Activated naive CD8-positive, alpha-beta T cell treated with anti-CD3 and anti-CD28 coated beads, Interleukin-2, amount 50 U/mL, for 16 hours (primary cell): Measurements from ENCODE around the gene TASP1.
"Not testable (repeated sequence)": the region's sequence is repeated elsewhere in the genome, so short reads cannot be mapped to it uniquely, and the experiment has no call there.

ENCODE experiments used
- DNase-seq: peaks from one replicate; pipeline ENCODE4 v3.0.0-alpha.2; 2020; ENCODE audit warnings: low read depth, low spot score

TASP1 gene, protein sequence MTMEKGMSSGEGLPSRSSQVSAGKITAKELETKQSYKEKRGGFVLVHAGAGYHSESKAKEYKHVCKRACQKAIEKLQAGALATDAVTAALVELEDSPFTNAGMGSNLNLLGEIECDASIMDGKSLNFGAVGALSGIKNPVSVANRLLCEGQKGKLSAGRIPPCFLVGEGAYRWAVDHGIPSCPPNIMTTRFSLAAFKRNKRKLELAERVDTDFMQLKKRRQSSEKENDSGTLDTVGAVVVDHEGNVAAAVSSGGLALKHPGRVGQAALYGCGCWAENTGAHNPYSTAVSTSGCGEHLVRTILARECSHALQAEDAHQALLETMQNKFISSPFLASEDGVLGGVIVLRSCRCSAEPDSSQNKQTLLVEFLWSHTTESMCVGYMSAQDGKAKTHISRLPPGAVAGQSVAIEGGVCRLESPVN

DNA sequence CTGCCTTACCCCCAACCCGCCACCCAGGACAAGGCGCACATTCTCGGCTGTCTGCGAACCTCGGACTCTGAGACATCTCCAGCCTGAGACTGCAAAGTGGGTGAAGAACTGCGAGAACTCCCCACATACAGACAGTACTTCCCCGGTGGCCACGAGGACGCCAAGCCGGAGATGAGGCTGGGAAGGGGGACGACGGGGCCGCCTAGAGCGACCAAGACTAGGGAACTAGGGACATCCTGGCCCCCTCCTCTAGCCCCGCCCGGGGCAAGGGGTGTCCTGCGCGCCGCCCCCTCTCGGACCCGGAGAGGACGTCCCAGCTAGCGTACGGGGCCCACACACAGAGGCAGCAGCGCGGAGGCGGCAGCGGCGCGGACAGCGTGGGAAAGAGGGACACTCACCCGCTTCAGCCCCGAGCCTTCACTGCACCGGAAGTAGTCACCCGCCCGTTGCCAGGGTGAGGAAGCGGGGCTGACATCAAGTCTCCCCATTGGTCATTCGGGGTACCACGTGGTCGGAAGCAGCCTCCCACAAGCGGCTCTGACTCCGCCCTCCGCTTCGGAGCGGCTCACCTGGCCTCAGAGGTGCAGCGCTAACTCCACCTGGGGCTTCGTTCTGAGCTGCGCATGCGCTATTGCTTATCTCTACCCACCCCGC lies at the start of gene TASP1:
TASP1 (minus strand) TSS at position 437 of the 654 bp plus-strand sequence. CDS start 8,854 bp downstream, outside the sequence.
- DNase-seq, result peak; percentile 93

DNA sequence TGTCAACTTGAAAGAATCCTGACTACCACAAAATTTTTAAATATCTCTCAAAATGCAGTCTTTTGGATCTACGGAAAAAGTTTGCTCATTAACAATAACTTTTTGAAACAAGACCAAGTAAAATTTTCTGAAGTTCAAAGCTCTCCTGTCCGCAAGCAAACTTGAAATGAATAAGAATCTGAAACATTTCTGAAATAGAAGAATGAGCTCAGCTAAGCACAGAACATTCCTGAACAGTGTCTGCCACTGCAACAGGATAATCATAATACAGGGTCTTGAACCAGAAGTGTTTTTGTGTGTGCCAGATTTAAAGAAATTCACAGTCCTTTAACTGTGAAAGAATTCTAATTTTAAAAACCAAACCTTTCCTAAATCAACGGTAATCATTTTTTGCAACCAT lies 49.1 kb upstream of the TASP1 start:
- no peak for DNase-seq

DNA sequence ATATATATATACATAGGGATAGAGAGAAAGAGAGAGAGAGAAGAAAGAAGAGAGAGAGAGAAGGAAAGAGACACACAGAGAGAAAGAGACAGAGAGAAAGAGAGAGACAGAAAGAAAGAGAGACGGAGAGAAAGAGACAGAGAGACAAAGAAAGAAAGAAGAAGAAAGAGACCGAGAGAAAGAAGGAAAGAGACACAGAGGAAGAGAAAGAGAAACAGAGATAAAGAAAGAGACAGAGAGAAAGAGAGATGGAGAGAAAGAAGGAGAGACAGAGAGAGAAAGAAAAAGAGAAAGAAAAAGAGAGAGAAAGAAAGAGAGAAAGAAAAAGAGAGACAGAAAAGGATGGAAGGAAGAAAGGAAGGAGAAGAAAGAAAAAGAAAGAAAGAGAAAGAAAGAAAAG lies 46.9 kb upstream of the TASP1 start:
- DNase-seq, result no peak

DNA sequence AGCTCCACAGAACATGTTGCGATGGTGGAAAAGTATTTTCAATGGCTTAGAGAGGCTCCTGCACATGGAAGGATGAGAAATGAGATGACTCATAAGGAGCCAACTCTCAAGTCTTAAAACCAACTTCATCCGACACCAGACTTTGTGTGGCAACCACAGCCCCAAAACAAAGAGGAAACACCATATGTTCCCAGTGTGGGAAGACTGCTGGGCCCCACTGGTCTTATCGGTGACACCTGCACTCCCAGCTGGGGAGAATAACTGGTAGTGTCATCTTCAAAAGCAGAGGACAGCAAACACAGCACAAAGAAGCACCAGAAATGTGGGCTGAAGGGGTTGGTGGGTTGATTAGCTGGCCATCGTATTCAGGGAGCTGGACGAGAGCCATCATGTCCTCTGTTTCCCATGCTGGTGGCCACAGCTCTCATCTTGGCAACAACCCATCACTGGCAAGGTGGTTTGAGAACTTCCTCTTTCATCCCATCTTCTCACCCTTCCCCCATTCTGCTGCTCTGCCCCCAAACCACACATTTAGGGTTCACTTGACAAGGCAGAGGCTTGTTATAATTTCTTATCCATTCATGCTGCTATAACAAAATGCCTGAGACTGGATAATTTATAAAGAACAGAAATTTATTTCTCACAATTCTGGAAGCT lies 46.0 kb upstream of the TASP1 start:
- DNase-seq, result no peak

DNA sequence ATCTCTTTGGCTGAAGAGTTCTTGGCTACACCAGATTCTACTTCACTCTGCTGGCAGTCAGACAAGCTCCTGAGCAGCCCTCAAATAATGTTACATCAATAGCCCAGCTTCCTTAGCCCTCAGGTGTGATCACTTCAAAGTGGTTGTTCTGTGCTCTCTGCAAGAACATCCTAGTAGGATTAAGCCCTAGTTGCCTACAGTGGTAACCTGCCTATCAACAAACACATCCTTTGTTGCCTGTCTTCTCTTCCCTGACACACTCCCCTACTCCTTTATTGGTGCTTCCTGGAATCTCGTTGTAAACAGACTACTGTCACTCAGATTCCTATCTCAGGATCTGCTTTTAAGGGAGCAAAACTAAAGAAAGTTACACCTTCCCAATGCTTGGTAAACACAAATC lies 45.1 kb upstream of the TASP1 start:
- DNase-seq, result no peak

DNA sequence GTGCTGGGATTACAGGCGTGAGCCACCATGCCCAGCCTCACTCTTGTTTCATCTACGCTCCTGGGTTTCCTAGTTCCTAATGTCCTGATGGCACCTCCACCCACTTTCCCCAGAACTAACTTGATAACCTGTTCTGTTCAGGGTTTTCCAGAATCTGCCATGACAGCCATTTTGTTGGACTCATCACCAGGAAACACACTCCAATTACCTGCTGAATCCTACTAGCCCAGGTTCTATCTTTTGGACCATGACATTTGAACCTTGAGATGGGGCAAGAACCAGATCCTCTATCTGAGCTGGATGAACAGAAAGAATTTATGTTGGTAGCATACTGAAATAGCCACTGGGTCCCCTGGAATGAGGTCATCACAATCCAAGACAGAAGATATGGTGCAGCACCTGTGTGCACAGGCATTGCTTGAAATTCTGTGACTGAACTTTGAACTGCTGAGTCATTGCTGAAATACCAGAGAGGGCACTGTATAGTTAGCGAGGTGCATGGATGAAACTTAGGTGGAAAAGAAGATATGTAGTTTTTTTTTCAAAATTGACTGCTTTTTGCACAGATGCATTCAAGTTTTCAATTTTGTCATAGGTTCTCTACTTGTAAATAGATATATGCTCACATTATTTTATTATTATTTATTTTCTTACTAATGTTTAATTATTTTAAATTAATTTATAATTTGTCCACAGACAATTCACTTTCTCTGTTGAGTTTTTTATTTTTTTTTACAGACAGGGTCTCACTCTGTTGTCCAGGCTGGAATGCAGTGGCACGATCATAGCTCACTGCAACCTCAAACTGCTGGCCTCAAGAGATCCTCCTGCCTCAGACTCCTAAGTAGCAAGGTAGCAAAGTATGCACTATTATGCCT lies 42.8 kb upstream of the TASP1 start:
- DNase-seq, result no peak

DNA sequence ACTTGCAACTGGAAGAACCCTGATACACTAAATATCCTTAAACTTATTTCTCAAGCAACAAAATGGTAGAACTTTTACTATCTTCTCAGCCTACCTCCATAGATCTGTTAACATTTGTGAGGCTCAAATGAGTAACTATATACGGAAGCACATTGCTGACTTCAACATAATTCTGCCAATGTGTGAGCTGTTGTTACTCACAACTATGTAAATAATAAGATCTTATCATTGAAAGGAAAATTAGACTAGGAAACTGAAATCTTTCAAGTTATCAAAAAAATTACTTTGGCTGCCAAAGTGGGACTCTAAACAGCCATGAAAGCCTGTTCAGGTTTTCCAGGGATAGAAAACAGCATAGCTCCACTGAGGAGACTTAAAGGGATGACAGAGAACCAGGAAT lies 40.2 kb upstream of the TASP1 start:
- DNase-seq, result no peak

DNA sequence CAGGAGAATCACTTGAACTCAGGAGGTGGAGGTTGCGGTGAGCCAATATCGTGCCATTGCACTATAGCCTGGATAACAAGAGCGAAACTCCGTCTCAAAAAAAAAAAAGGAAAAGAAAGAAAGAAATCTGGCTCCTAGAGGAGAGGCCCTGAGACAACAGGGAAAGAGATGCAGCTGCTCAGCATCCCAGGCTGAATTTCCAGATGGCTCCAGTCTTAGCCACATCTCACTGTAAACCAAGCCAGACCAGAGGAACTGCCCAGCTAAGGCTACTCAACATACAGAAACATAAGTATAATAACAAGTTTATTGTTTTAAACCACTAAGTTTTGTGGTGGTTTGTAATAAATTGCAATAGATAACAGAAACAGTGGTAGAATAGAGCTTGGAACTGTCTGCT lies 38.5 kb upstream of the TASP1 start:
- no peak for DNase-seq

DNA sequence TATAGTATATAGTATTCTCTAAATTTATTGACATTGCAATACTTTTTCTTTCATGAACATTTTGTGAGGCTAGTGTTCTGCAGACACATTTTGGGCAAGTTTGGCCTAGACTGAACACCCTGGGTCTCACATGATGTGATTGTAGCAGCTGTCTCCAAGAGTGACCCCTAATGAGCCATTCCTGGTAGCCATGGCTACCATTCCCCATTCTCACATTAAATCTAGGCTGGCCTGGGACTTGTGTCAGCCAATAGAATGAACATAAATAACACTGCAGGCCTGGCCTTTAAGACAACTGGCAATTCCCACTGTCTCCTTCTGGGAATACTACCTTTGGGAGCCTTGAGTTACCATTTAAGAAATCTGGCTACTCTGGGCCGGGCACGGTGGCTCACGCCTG lies 38.0 kb upstream of the TASP1 start:
- DNase-seq, result no peak

DNA sequence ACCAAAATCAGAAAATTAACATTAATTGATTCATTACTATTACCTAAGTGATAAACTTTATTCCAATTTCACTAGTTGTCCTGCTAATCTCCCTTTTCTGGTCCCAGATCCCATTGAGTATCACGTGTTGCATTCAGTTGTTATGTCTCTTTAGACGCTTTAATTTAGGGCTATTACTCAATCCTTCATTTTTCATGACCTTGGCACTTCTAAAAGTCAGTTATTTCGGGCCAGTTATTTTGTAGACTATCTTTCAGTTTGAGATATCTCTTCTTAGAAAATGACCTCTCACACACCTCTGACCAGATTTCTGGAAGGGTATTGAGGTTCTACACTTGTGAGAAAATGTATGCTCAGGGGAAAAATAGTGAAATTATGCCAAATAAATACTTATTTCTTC lies 34.0 kb upstream of the TASP1 start:
- no peak for DNase-seq

DNA sequence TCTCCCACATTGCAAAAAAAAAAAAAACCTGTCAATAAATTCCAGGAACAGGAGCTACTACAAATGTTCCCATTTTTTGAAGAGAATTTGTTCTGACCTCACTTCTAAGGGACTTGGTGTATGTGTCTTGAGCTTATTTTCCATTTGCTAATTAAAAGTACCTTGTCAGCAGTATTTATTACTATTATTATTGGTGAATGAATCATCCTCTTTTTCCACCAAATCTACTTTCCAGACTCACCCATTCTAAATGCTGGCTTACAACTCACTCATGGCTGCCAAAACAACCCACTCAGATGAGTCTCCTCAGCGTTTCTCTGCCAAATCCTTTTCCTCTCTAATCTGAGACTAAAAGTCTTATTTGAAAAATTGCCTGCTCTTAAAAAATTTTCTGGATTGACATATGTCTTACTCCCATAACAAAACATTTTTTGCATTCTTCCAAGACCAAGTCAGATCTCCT lies 33.2 kb upstream of the TASP1 start:
- no peak for DNase-seq

DNA sequence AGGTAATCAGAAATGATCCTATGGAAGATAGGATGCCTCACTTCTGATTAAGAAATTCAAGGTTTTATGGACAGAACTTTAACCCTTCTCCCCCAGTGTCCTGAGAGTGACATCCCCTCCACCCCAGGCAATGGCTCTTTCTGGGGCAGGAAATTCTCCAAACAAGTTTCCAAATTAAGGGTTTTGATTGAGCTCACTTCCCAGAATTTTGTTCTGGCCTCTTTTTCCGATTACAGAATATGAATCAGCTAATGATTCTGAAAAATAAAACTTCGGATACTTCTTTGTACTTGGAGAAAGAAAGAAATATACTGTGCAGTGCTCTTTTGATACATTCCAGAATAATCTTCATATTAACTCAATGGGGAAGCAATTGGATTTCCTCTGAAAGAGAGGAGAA lies 32.8 kb upstream of the TASP1 start:
- DNase-seq, result no peak

DNA sequence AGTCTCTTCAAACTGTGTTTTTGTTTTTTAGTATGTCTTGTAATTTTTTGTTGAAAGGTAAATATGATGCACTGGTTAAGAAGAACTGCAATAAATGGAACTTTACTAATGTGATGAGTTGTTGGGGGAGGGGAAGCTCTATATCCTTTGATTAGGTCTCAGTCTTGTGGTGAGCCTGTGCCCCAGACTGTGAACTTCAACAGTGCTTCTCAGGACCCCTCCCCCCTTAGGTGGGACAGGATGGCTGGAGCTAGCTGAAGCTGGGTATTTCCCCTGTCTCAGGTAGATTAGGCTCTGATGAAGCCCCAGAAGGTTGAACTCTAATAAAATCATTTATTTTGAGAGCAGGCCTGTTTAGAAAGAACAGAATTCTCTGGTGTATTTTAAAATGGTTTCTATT lies 31.4 kb upstream of the TASP1 start:
- no peak for DNase-seq

DNA sequence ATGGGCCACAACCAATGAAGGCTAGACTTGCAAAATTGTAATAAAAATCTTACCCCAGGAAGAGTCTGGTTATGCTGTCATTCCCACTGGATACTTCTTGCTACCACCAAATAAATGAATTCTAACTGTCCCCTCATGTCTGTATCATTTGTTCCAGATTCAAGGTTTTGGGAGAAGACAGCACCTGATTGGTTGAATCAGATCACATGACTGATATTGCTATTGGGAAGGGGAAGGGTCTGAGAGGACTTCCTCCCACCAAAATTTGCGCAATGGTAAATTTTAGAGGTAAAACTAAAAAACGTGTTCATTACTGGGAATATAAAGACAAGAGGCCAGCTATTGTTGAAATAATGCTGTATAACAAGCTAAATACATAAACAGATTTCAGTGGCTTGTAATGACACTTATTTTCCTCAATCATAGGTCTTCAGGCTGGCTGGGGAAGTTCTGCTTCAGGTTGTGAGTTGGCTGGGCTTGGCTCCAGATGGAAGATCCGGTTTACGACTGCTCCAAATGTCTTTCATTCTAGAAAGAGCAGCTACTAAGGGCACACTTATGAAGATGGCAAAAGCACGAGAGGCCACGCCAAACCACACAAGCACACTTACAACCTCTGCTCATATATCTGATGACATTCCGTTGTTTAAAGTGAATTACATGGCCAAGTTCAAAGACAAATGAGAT lies 27.1 kb upstream of the TASP1 start:
- no peak for DNase-seq

DNA sequence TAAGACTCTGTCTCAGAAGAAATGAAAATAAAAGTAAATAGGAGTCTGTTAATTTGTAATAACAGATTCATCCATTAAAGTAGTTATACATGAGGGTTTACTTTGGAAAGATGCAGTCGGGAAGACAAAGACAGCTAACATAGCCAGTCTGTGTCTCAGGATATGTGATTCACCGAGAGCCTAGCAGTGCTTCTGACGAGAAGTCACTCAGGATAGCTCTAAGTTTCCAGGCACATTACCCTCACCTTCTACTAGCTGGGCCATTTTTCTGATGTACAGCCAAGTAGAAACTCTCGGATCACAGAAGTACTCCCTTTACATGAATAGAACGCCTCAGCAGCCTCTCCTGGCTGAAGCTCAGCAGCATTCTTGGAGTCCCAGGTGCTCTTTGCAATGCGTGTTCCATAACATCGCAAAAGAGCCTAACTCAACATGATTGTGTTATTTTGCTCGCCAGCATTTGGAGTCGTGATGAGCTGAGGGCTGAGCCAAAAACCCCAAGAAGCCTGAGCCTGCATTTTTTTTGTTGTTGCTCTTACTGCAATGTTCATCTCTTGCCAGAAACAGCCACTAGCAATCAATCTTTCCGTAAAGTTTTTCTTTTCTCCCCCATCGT lies 22.4 kb upstream of the TASP1 start:
- DNase-seq, result no peak

DNA sequence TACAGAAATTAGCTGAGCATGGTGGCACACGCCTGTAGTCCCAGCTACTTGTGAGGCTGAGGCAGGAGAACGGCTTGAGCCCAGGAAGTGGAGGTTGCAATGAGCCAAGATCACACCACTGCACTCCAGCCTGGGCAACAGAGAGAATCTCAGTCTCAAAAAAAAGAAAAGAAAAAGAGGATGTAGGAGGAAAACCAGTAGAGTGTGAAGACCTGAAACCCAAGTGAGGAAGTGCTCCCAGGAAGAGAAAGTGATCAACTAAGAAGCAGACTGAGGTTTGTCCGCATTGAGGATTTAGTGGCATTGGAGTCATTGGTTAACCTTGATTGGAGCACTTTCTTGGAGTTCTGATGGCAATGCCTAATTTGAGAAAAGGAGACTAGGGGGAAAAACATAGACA lies 20.6 kb upstream of the TASP1 start:
- no peak for DNase-seq

DNA sequence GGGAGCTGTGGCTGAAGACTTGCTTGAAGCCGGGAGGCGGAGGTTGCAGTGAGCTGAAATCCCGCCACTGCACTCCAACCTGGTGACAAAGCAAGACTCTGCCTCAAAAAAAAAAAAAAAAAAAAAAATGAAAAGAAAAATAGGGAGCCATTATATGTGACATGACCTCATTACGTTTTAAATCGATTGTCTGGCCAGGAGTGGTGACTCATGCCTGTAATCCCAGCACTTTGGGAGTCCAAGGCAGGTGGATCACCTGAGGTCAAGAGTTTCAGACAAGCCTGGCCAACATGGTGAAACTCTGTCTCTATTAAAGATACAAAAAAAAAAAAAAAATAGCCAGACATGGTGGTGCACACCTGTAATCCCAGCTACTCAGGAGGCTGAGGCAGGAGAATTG lies 19.3 kb upstream of the TASP1 start:
- DNase-seq, result not testable (repeated sequence)

DNA sequence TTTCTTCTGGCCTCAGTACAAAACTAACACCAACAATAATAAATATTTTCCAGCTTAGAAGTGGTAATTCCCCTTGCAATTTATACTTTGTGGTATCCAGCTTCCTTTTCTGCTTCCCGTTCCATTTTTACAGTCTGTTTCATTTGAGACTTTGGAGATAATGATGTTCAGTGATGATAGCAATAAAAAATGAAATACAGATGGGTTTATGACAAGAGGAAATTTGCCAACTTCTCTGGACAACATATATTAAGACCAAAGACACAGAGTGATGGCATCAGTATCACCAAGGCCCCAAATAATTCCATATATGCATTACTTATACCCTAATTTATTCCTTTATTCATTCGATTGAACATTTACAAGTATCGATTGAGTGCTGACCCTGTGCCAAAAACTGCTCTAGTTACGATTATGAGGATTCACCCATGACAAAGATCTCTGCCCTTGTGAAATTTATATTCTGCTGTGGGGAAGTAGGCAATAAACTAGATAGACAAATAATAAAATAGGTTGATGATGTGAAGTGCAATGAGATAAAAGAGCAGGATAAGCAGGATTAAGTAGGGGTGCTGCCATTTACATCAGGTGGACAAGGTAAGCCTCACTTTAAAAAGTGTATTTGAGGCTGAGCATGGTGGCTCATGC lies 18.1 kb upstream of the TASP1 start:
- no peak for DNase-seq

DNA sequence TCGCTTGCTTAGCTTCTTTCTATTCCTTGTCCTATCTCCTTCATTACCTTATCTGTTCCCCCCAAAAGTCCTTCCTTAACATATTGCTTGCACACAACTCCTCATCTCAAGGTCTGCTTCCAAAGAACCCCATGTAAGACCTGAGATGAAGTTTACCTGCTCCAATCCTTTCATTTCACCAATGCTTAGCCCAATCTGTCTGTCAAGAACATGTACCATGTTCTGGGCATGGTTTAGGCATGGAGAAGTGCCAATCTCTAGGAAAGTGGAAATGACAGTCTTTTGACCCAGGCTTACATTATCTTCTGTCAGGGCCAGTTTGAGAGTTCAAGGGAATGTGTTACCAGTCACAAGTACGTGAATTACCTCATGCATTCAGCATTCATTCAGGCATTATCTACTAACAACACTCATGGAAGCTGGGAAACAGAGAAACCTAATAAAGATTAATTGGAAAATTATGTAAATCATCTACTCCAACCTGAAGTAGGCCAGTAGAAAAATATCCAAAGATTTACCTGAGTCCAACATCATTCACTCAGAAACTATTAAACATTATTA lies 15.8 kb upstream of the TASP1 start:
- DNase-seq, result no peak

DNA sequence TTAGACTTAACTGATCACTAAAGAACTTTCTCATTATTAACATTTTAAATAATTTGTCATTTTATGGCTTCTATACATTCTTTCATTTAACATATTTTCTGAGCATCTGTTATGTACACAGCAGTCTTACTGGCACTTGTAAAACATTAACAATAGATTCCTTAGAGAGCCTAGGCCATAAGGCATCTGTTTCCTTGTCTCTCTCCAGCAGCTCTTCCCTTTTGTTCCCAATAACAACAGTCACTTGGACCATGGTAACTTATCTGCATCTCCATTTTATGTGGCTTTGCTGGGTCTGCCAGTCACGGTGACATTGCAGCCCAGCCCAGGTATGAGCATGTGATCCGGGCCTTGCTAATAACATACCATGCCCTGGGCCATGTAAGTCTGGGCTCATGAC lies 11.7 kb upstream of the TASP1 start:
- DNase-seq, result no peak
